ENCODE results near the gene GXYLT1. TPM values are rescaled to one million over a fixed set of nuclear protein-coding genes. Genes with fewer than 3 reads are reported as not detected.

The GXYLT1 gene
- total RNA-seq, 4 donors from 2014 or later = 12.6 to 17.8 (median 15.1) TPM

GRCh38 chr12:42128888-42129287, 15.8 kb downstream of the GXYLT1 start:
- no peak for TF ChIP-seq CTCF (IDR thresholded peaks at IDR 0.05; ENCODE audit: low read depth)

DNA sequence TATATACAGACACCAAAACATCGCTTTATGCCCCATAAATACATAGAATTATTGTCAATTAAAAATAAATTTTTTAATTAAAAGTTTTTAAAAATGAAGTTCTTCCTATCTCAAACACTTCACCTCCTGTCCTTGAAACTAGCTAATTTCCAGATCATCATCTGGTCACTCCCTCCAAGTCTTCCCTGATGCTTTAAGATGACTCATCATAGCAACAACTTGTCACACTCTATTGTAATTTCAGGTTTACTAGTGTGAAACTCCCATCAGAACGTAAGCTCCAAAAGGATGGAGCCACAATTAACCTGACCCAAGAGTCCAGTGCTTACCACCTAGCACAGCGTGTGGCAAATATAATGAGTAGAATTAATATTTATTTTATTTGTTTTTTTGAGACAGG, 16.3 kb downstream of the GXYLT1 start:
- TF ChIP-seq CTCF (IDR thresholded peaks at IDR 0.05; ENCODE audit: low read depth) = no peak

GRCh38 chr12:42126963-42127362, 17.7 kb downstream of the GXYLT1 start:
- TF ChIP-seq CTCF (IDR thresholded peaks at IDR 0.05; ENCODE audit: low read depth) = no peak

DNA sequence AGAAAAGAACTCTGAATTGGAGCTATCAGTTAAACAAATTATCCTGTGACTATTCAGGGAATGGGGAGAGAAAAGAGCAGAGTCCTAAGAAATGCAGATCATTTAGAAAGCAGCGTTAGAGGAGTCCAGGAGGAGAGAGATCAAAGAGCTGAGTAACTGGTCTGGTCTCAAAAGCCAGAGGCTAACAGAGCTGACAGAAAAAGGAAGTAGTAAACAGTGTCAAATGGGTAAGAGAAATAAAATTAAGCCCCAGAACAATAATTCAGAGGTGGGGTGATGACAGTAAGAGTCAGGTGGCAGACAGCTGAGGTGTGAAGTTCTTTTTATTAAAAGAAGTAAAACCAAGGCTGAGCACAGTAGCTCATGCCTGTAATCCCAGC, 19.3 kb downstream of the GXYLT1 start:
- TF ChIP-seq CTCF (IDR thresholded peaks at IDR 0.05; ENCODE audit: low read depth) = no peak

GRCh38 chr12:42124764-42125387, 19.8 kb downstream of the GXYLT1 start:
- no peak for TF ChIP-seq CTCF (IDR thresholded peaks at IDR 0.05; ENCODE audit: low read depth)

DNA sequence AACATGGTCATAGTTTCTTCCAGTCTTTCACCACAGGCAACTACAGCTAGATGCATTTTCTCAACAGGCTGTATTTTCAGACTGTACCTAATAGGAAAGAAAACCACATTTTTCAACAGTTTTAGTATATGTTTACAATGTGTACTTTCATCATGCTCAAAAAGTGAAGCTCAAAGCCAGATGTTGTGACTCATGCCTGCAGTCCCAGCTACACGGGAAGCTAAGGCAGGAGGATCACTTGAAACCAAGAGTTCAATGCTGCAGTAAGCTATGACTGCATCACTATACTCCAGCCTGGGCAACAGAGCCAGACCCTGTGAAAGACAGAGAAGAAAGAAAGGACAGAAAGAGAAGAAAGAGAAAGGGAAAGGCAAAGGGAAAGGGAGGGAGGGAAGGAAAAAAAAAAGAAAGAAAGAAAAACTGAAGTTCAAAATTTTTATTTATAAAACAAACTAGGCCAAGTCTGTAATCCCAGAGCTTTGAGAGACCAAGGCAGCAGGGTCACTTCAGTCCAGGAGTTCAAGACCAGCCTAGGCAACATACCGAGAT, 25.5 kb downstream of the GXYLT1 start:
- TF ChIP-seq CTCF (IDR thresholded peaks at IDR 0.05; ENCODE audit: low read depth) = no peak

GRCh38 chr12:42118136-42118879, 26.4 kb downstream of the GXYLT1 start:
- no peak for TF ChIP-seq CTCF (IDR thresholded peaks at IDR 0.05; ENCODE audit: low read depth)

All from subcutaneous adipose tissue (tissue), 4 donors.